Breast epithelium (tissue), 4 donors: ENCODE results near the gene SLC6A17. TPM values are rescaled to one million over a fixed set of nuclear protein-coding genes. Genes with fewer than 3 reads are reported as not detected.
A peak's percentile ranks its signal among the peaks of the same experiment; 100 is the strongest.

Source experiments
- DNase-seq, 2 donors: peaks; one replicate each; pipeline ENCODE4 v3.0.0-alpha.2; 2019; ENCODE audit warnings: low spot score in 2 of 2
- H3K27ac ChIP-seq, 2 donors: fragments of 200-600 bp; sonication (generic) in 1 of 2; one replicate each; pipeline ENCODE4 v1.5.1; 2016 to 2019; ENCODE audit warnings: mild to moderate bottlenecking in 1 of 2
- H3K27me3 ChIP-seq, 2 donors: fragments of 200-600 bp; sonication (generic) in 1 of 2; one replicate each; pipeline versions ENCODE4 v1.5.1 to v1.6.0; 2017 to 2019; ENCODE audit warnings: control low read depth in 1 of 2, mild to moderate bottlenecking in 1 of 2
- H3K36me3 ChIP-seq: fragments of 200-600 bp; one replicate; pipeline ENCODE4 v1.5.1; 2019
- H3K4me1 ChIP-seq, 2 donors: fragments of 200-600 bp; sonication (generic); one replicate each; pipeline ENCODE4 v1.5.1; 2016 to 2019; ENCODE audit warnings: control low read depth in 1 of 2
- H3K4me3 ChIP-seq, 3 donors: fragments of 200-600 bp; sonication (generic); 1 replicate in 2 of 3; 2 replicates in 1 of 3; pipeline ENCODE4 v1.5.1; 2016 to 2019; ENCODE audit warnings: mild to moderate bottlenecking in 3 of 3, moderate library complexity in 2 of 3
- H3K9me3 ChIP-seq, 2 donors: fragments of 200-600 bp; sonication (generic) in 1 of 2; one replicate each; pipeline ENCODE4 v1.5.1; 2016 to 2019; ENCODE audit warnings: control low read depth in 1 of 2
- POLR2A ChIP-seq: fragments of 450-650 bp; IDR thresholded peaks from one replicate; pipeline ENCODE4 v1.6.1; 2016; ENCODE audit warnings: antibody characterized with exemption, mild to moderate bottlenecking, moderate library complexity
- POLR2AphosphoS5 ChIP-seq, 3 donors: sonication (generic); formaldehyde crosslinking; IDR thresholded peaks; one replicate each; pipeline ENCODE4 v1.6.1; 2017; ENCODE audit warnings: antibody characterized with exemption in 3 of 3
- intact Hi-C: fragments of 100-400 bp; cut with DNase I; formaldehyde crosslinking; loops from one replicate; pipeline ENCODE4 v1.15.1; 2023; ENCODE audit warnings: low total_unique reads
- total RNA-seq, 3 donors: library from RNA; depleted of rRNA; stranded (reverse); fragments of >200 nt; gene quantifications; one replicate each; pipeline ENCODE4 v1.1.0, GENCODE V29; 2016
- TF ChIP-seq, protein P1 (sequence below), 3 donors: fragments of 450-650 bp; IDR thresholded peaks; one replicate each; pipeline ENCODE4 v1.5.1; 2016 to 2017; ENCODE audit warnings: antibody characterized with exemption in 3 of 3, mild to moderate bottlenecking in 3 of 3, moderate library complexity in 3 of 3

Gene SLC6A17
- total RNA-seq, 3 donors from 2014 or later, result under 0.01 to 0.29 (median under 0.01) TPM

DNA sequence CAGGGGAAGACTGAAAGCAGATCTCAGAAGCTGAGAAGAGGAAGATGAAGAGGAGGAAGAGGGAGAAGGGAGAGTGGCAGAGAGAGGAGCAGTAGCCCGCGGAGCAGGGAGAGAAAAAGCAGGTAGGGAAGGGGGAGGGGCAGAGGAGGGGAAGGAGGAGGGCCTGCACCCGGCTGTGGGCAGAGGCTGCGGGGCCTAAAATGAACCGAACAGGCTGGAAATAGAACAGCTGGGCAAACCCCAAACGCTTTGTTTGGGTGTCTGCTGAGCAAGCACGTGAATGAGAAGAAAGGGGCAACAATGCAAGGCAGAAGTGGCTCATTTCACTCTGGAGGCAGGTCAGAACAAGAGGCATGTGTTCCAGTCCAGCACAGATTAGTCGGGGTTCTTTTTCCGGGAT, 93.3 kb downstream of the SLC6A17 start:
- H3K4me3 ChIP-seq, result no peak overlapping the region
- H3K27ac ChIP-seq, result no peak overlapping the region
- TF ChIP-seq POLR2A, result no peak
- no peak for TF ChIP-seq POLR2AphosphoS5 (IDR thresholded peaks at IDR 0.05)
- TF ChIP-seq, protein P1, sequence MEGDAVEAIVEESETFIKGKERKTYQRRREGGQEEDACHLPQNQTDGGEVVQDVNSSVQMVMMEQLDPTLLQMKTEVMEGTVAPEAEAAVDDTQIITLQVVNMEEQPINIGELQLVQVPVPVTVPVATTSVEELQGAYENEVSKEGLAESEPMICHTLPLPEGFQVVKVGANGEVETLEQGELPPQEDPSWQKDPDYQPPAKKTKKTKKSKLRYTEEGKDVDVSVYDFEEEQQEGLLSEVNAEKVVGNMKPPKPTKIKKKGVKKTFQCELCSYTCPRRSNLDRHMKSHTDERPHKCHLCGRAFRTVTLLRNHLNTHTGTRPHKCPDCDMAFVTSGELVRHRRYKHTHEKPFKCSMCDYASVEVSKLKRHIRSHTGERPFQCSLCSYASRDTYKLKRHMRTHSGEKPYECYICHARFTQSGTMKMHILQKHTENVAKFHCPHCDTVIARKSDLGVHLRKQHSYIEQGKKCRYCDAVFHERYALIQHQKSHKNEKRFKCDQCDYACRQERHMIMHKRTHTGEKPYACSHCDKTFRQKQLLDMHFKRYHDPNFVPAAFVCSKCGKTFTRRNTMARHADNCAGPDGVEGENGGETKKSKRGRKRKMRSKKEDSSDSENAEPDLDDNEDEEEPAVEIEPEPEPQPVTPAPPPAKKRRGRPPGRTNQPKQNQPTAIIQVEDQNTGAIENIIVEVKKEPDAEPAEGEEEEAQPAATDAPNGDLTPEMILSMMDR (IDR thresholded peaks at IDR 0.05), result no peak
- no peaks in the 10 kb centered on the region for H3K36me3 ChIP-seq
- H3K9me3 ChIP-seq, result no peaks in the 10 kb centered on the region
- DNase-seq, result peak in 1 of 2 donors; percentile 6
- intact Hi-C loops, result no loop called here
- H3K27me3 ChIP-seq, result no peaks in the 10 kb centered on the region
- H3K4me1 ChIP-seq, result peaks cover 0 to 7% of the 10 kb centered on the region in 2 donors

GRCh38 chr1:110245876-110246620, 95.8 kb downstream of the SLC6A17 start:
- no peaks in the 10 kb centered on the region for H3K36me3 ChIP-seq
- H3K4me3 ChIP-seq, result no peak overlapping the region
- intact Hi-C loops, result no loop called here
- peak overlapping the region in 1 of 2 donors; percentile 33 for H3K27ac ChIP-seq
- DNase-seq, result no peak
- TF ChIP-seq POLR2AphosphoS5 (IDR thresholded peaks at IDR 0.05), result no peak
- TF ChIP-seq POLR2A, result no peak
- TF ChIP-seq, protein P1 (IDR thresholded peaks at IDR 0.05), result no peak
- no peaks in the 10 kb centered on the region for H3K9me3 ChIP-seq
- H3K4me1 ChIP-seq, result no peaks in the 10 kb centered on the region
- H3K27me3 ChIP-seq, result no peaks in the 10 kb centered on the region

DNA sequence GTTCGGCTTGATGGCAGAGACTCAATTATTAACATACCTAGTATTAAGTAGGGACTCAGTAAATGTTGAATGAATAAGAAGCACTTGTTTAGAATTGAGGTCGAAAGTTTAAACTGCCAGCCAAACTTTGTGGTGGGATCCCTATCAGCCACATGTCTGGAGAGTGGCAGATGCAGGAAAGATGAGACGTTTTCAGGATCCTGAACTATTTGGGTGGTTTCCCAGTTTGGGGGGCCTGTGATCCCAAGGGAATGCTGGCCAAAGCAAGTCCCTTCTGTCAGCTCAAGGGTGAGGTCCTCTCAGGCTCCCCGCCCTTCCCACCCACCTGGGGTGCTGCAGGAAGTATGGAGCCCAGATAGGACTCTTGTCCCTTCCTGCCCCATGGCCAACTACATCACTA, 98.5 kb downstream of the SLC6A17 start:
- no peak overlapping the region for H3K27ac ChIP-seq
- H3K4me1 ChIP-seq, result no peaks in the 10 kb centered on the region
- H3K27me3 ChIP-seq, result no peaks in the 10 kb centered on the region
- TF ChIP-seq POLR2A (no peak), POLR2AphosphoS5 (IDR thresholded peaks at IDR 0.05) (no peak)
- TF ChIP-seq, protein P1 (IDR thresholded peaks at IDR 0.05), result no peak
- H3K4me3 ChIP-seq, result no peak overlapping the region
- intact Hi-C loops, result no loop called here
- no peaks in the 10 kb centered on the region for H3K36me3 ChIP-seq
- DNase-seq, result no peak
- H3K9me3 ChIP-seq, result no peaks in the 10 kb centered on the region

DNA sequence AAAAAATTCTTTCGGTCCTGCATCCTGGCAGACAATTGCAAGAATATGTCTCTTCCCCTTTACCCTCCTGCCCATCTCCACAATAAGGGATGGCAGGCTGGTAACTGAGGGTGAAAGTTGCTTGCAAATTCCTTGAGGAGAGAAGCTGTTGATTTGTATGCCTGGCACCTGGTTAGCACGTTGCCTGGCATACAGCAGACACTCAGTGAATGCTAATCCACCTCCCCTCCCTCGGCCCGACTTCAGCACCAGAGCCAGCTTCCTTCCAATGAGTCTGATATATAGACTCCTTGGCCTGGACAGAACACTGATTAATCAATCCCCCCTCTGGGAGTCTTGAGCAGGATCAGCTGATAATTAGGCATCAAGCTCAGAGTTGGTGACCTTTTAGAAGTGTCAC, 99.0 kb downstream of the SLC6A17 start:
- Histone ChIP-seq H3K4me3 (no peak overlapping the region), H3K27me3 (no peaks in the 10 kb centered on the region), H3K4me1 (no peaks in the 10 kb centered on the region), H3K36me3 (no peaks in the 10 kb centered on the region), H3K9me3 (no peaks in the 10 kb centered on the region), H3K27ac (no peak overlapping the region)
- intact Hi-C loops, result no loop called here
- TF ChIP-seq, protein P1 (IDR thresholded peaks at IDR 0.05), result no peak
- TF ChIP-seq POLR2A (no peak), POLR2AphosphoS5 (IDR thresholded peaks at IDR 0.05) (no peak)
- no peak for DNase-seq

- Histone ChIP-seq H3K9me3 (no peaks in the 10 kb centered on the region), H3K4me3 (no peak overlapping the region), H3K36me3 (no peaks in the 10 kb centered on the region), H3K27me3 (no peaks in the 10 kb centered on the region), H3K27ac (no peak overlapping the region), H3K4me1 (no peaks in the 10 kb centered on the region)
- intact Hi-C loops, result no loop called here
- TF ChIP-seq POLR2AphosphoS5 (IDR thresholded peaks at IDR 0.05) (no peak), POLR2A (no peak)
- TF ChIP-seq, protein P1 (IDR thresholded peaks at IDR 0.05), result no peak
- no peak for DNase-seq
Measured at GRCh38 chr1:110250008-110250407, 99.7 kb downstream of the SLC6A17 start.
